Measurements from ENCODE around the gene FRMD5.
"Not testable (repeated sequence)": the region's sequence is repeated elsewhere in the genome, so short reads cannot be mapped to it uniquely, and the experiment has no call there.

Gene FRMD5

GRCh38 chr15:43825305-43825704, 369.8 kb downstream of the FRMD5 start:
- not testable (repeated sequence) for DNase-seq

- DNase-seq, result peak; percentile 98
Measured at GRCh38 chr15:43824302-43825246, 370.5 kb downstream of the FRMD5 start, which contains the start of gene MFAP1. Gene MFAP1 (minus strand): TSS chr15:43824690. CDS start chr15:43824569, 121 bp downstream.

GRCh38 chr15:43821505-43821904, 373.6 kb downstream of the FRMD5 start:
- DNase-seq, result no peak

Measured in MV-4-11 (cell line).